ENCODE data around the gene ARHGAP32.

Gene ARHGAP32

DNA sequence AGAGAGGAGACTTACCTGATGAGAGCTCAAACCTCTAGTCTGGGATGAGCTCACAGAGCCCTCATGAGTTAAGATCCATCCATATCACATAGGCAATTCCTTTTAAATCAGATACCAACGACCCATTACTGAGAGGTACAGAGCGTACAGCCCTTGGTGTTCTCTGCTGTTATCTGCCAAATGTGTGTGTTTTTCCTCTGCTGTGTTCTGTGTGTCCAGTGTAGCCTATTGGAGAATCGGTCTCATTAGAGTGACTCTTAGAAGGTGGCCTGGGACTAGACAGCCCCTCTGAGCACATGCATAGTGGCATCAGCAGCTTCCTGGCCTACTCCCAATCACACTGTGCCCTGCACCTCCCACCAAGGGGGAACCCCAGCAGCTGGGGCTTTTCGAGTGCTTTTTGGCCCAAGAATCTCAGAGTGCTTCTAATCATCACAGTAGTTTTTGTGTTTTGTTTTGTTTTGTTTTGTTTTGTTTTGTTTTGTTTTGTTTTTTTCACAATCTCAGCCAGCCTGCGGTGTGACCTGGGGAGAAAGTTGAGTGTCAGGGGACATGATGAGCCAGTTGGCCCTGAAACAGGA, 274.9 kb downstream of the ARHGAP32 start:
- in situ Hi-C loops (cut with MboI; ENCODE audit: low sequenced_read_pairs): no loop called here

DNA sequence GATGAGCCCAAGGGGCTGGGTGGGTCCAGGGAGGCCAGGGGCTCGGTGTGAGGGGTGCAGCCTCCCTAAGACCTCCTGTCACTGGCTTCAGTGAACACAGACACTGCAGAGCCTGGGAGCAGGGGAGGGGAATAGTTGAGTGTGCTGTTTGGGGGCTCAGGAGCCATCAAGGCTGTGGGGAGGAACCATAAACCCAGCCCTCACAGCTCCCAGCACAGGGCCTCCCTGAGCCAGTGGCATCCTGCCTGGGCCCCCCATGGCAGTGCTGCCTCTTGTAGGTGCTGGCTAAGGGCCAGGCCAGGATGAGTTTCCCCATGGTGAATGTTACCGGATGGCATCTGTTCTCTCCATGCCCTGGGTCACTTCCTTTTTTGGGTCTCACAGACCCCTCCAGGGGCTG, 275.4 kb downstream of the ARHGAP32 start:
- in situ Hi-C loops (cut with MboI; ENCODE audit: low sequenced_read_pairs): no loop called here

DNA sequence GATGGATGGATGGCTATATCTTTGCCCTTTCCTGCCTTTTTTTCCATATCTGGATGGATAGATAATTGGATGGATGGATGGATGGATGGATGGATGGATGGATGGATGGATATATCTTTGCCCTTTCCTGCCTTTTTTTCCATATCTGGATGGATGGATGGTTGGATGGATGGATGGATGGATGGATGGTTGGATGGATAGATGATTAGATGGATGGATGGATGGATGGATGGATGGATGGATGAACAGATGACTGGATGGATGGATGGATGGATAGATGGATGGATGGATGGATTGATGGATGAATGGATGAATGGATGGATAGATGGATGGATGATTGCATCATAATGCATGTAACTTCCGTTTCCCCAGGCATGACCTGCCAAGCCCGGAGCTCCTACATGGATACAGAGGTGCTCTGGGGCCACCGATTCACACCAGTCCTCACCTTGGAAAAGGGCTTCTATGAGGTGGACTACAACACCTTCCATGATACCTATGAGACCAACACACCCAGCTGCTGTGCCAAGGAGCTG, 276.0 kb downstream of the ARHGAP32 start:
- in situ Hi-C loops (cut with MboI; ENCODE audit: low sequenced_read_pairs): no loop called here

DNA sequence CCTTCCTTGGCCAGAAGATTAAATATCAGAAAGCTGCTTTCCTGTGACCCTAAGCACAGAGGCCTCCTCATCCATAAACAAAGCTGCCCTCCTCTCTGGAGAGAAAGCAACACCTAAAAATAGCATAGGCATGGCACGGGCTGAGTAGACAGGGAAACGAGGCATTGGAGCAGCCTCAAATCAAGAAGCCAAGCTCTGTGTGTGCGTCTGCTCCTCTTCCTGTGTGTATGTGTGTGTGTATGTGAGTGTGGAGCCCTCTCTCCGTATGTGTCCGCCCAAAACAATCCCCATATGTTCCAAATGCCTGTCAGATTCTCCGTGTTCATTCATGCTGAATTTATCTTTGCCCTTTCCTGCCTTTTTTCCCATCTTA, 277.0 kb downstream of the ARHGAP32 start:
- in situ Hi-C loops (cut with MboI; ENCODE audit: low sequenced_read_pairs): no loop called here
